HEK293 (cell line): ENCODE results near the gene MAGI2.

Experiments
- REPIN1 ChIP-seq: fragments of 450-650 bp; formaldehyde crosslinking; IDR thresholded peaks from 2 replicates; pipeline ENCODE4 v1.5.1; 2017; ENCODE audit warnings: missing biosample characterization, missing genetic modification characterization, low read depth
- SETDB1 ChIP-seq: IDR thresholded peaks from one replicate; pipeline ENCODE4 v1.6.1; 2017; ENCODE audit warnings: mild to moderate bottlenecking, low read length, moderate library complexity, mixed read lengths; ENCODE audit not compliant: insufficient read length
- ZNF114 ChIP-seq: fragments of 450-650 bp; formaldehyde crosslinking; IDR thresholded peaks from 2 replicates; pipeline ENCODE4 v1.5.0; 2017; ENCODE audit warnings: missing biosample characterization, missing genetic modification characterization
- TF ChIP-seq, protein P1 (sequence below): fragments of 450-650 bp; formaldehyde crosslinking; IDR thresholded peaks from 2 replicates; pipeline ENCODE4 v1.5.1; 2016; ENCODE audit warnings: missing biosample characterization, missing genetic modification characterization

DNA sequence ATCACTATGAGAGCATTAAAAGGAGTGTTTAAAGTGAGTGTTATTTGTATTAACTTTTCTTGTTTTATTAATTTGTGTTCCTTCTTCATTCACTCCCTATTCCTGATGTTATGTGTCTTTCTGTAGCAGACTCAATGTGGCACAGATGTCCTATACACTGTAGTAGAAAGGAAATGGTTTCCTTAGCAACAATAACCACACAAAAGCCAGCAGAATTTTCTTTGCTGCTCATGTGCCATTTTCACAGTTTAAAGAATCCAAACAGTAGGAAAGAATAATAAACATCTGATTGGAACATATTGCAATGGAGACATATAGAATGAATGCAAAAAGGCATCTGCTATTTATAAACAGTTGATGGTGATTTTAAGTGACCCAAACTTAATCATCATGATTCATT, 891.3 kb downstream of the MAGI2 start:
- TF ChIP-seq REPIN1 (tag by site-specific recombination) (no peak), SETDB1 (no peak), ZNF114 (tag by site-specific recombination) (no peak)
- TF ChIP-seq, protein P1, sequence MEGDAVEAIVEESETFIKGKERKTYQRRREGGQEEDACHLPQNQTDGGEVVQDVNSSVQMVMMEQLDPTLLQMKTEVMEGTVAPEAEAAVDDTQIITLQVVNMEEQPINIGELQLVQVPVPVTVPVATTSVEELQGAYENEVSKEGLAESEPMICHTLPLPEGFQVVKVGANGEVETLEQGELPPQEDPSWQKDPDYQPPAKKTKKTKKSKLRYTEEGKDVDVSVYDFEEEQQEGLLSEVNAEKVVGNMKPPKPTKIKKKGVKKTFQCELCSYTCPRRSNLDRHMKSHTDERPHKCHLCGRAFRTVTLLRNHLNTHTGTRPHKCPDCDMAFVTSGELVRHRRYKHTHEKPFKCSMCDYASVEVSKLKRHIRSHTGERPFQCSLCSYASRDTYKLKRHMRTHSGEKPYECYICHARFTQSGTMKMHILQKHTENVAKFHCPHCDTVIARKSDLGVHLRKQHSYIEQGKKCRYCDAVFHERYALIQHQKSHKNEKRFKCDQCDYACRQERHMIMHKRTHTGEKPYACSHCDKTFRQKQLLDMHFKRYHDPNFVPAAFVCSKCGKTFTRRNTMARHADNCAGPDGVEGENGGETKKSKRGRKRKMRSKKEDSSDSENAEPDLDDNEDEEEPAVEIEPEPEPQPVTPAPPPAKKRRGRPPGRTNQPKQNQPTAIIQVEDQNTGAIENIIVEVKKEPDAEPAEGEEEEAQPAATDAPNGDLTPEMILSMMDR (tag by site-specific recombination) = no peak
